GM12801 (cell line): ENCODE data around the gene LBHD1.

ENCODE experiments used
- CTCF ChIP-seq: IDR thresholded peaks from one replicate; pipeline ENCODE4 v1.5.1; 2011; ENCODE audit warnings: control low read depth; ENCODE audit not compliant: insufficient read length; ENCODE audit errors: extremely low read depth

Gene LBHD1

GRCh38 chr11:62627713-62628112 is 44.4 kb downstream of the LBHD1 start:
- TF ChIP-seq CTCF = no peak

- TF ChIP-seq CTCF = no peak
These were observed 49.5 kb downstream of the LBHD1 start for GRCh38 chr11:62622476-62623089.

- no peak for TF ChIP-seq CTCF
These were observed 50.2 kb downstream of the LBHD1 start, which contains the start of gene B3GAT3 for GRCh38 chr11:62621567-62622470. B3GAT3 (minus strand) TSS chr11:62621986; CDS start chr11:62621947, 39 bp downstream.

GRCh38 chr11:62621027-62621566 is 51.0 kb downstream of the LBHD1 start:
- TF ChIP-seq CTCF = no peak

GRCh38 chr11:62615521-62615920 is 56.5 kb downstream of the LBHD1 start:
- TF ChIP-seq CTCF = no peak

- no peak for TF ChIP-seq CTCF
These were observed 57.8 kb downstream of the LBHD1 start for GRCh38 chr11:62614275-62614674.

- TF ChIP-seq CTCF = no peak
These were observed 58.7 kb downstream of the LBHD1 start for GRCh38 chr11:62613291-62613778.
